CD14-positive monocyte (primary cell): Measurements from ENCODE around the gene NECAB3. TPM values are rescaled to one million over a fixed set of nuclear protein-coding genes. Genes with fewer than 3 reads are reported as not detected.

Experiments used
- DNase-seq, 3 donors: peaks; one replicate each; pipeline ENCODE4 v3.0.0-alpha.2; 2011 to 2022
- H2AFZ ChIP-seq: 2 replicates; pipeline ENCODE4 v1.6.0; 2012; ENCODE audit warnings: mild to moderate bottlenecking, low read depth, low read length, inconsistent platforms; ENCODE audit not compliant: insufficient read depth, poor library complexity, severe bottlenecking
- H3K27ac ChIP-seq, 2 donors: 1 replicate in 1 of 2; 2 replicates in 1 of 2; pipeline ENCODE4 v1.5.1; 2012 to 2013; ENCODE audit warnings: low read length in 2 of 2, control low read depth in 1 of 2, inconsistent platforms in 1 of 2, low read depth in 1 of 2, mild to moderate bottlenecking in 1 of 2
- H3K27me3 ChIP-seq, 2 donors: one replicate each; pipeline versions ENCODE4 v1.6.0 to v1.6.1; 2011 to 2013; ENCODE audit warnings: low read length in 2 of 2; ENCODE audit not compliant: control insufficient read depth in 2 of 2, insufficient read depth in 2 of 2
- H3K36me3 ChIP-seq, 2 donors: replicated peaks in 1 of 2; 1 replicate in 1 of 2; 2 replicates in 1 of 2; pipeline versions ENCODE4 v1.5.1 to v1.6.1; 2012 to 2013; ENCODE audit warnings: low read length in 2 of 2, control low read depth in 1 of 2, inconsistent platforms in 1 of 2, mild to moderate bottlenecking in 1 of 2; ENCODE audit not compliant: insufficient read depth in 2 of 2, control insufficient read depth in 1 of 2
- H3K4me1 ChIP-seq, 2 donors: 1 replicate in 1 of 2; 2 replicates in 1 of 2; pipeline versions ENCODE4 v1.5.1 to v1.6.1; 2012 to 2013; ENCODE audit warnings: low read length in 2 of 2, control low read depth in 1 of 2, inconsistent platforms in 1 of 2, mild to moderate bottlenecking in 1 of 2, moderate library complexity in 1 of 2; ENCODE audit not compliant: insufficient read depth in 2 of 2, control insufficient read depth in 1 of 2
- H3K4me2 ChIP-seq: replicated peaks from 2 replicates; pipeline ENCODE3; 2012; ENCODE audit warnings: low read length, moderate library complexity, mild to moderate bottlenecking; ENCODE audit not compliant: poor library complexity, severe bottlenecking; ENCODE audit errors: extremely low read depth
- H3K4me3 ChIP-seq, 3 experiments: fragments of 200-600 bp in 1 of 3; sonication (generic) in 1 of 3; replicated peaks in 1 of 3; 1 replicate in 2 of 3; 2 replicates in 1 of 3; pipeline ENCODE4 v1.5.1; 2011 to 2013; ENCODE audit warnings: low read length in 3 of 3, mild to moderate bottlenecking in 3 of 3, control low read depth in 2 of 3, low read depth in 2 of 3, inconsistent platforms in 1 of 3, moderate library complexity in 1 of 3
- H3K79me2 ChIP-seq: 2 replicates; pipeline ENCODE4 v1.6.0; 2012; ENCODE audit warnings: mild to moderate bottlenecking, control low read depth, inconsistent platforms, low read length, moderate library complexity; ENCODE audit not compliant: insufficient read depth
- H3K9ac ChIP-seq: 2 replicates; pipeline ENCODE4 v1.6.0; 2017; ENCODE audit warnings: low read length, mild to moderate bottlenecking; ENCODE audit not compliant: insufficient read depth, poor library complexity, severe bottlenecking
- H3K9me3 ChIP-seq, 2 donors: replicated peaks in 1 of 2; 1 replicate in 1 of 2; 2 replicates in 1 of 2; pipeline versions ENCODE4 v1.5.1 to v1.6.1; 2012 to 2013; ENCODE audit warnings: low read length in 2 of 2, control low read depth in 1 of 2; ENCODE audit not compliant: control insufficient read depth in 1 of 2, insufficient read depth in 1 of 2
- H4K20me1 ChIP-seq: 2 replicates; pipeline ENCODE4 v1.6.0; 2012; ENCODE audit warnings: mild to moderate bottlenecking, low read length, control low read depth, moderate library complexity; ENCODE audit not compliant: insufficient read depth
- H3K27ac Mint-ChIP-seq, 7 donors: one replicate each; pipeline ENCODE4 v1.8.0; 2020; ENCODE audit warnings: mild to moderate bottlenecking in 7 of 7, mixed read lengths in 7 of 7, moderate library complexity in 6 of 7, inconsistent platforms in 2 of 7
- H3K27me3 Mint-ChIP-seq, 3 donors: one replicate each; pipeline ENCODE4 v1.8.0; 2021 to 2022; ENCODE audit warnings: low read depth in 3 of 3, mild to moderate bottlenecking in 3 of 3, mixed read lengths in 3 of 3, moderate library complexity in 3 of 3, inconsistent platforms in 1 of 3
- H3K36me3 Mint-ChIP-seq, 2 donors: one replicate each; pipeline ENCODE4 v1.8.0; 2020; ENCODE audit warnings: mixed read lengths in 2 of 2, inconsistent platforms in 1 of 2, mild to moderate bottlenecking in 1 of 2
- H3K4me1 Mint-ChIP-seq: one replicate; pipeline ENCODE4 v1.8.0; 2020; ENCODE audit warnings: mild to moderate bottlenecking, mixed read lengths
- H3K4me3 Mint-ChIP-seq, 2 donors: one replicate each; pipeline ENCODE4 v1.8.0; 2020; ENCODE audit warnings: mild to moderate bottlenecking in 2 of 2, mixed read lengths in 2 of 2, moderate library complexity in 1 of 2
- H3K9me3 Mint-ChIP-seq, 7 donors: one replicate each; pipeline ENCODE4 v1.8.0; 2020 to 2022; ENCODE audit warnings: mixed read lengths in 7 of 7, mild to moderate bottlenecking in 6 of 7, moderate library complexity in 6 of 7, inconsistent platforms in 2 of 7
- WGBS: methylation state at CpG from one replicate; pipeline ENCODE4 v1.1.5; 2013; ENCODE audit warnings: missing lambda C conversion rate; ENCODE audit not compliant: insufficient coverage; 5-methylcytosine and 5-hydroxymethylcytosine counted together
- intact Hi-C, 2 donors: fragments of 100-400 bp; cut with micrococcal nuclease; formaldehyde crosslinking; loops; one replicate each; pipeline versions ENCODE4 v1.15.0 to v1.15.1; 2023
- polyA plus RNA-seq, 3 donors: library from polyadenylated mRNA; depleted of rRNA in 1 of 3; unstranded in 2 of 3; stranded (reverse) in 1 of 3; fragments of 300-500 nt in 2 of 3; fragments of >200 nt in 1 of 3; fragmentation: Illumina TruSeq in 2 of 3; gene quantifications; 1 replicate in 2 of 3; 2 replicates in 1 of 3; pipeline ENCODE4 v1.2.3, GENCODE V29; 2012 to 2021
- TF ChIP-seq, protein P1 (sequence below): fragments of 200-600 bp; IDR thresholded peaks from one replicate; pipeline ENCODE4 v1.8.0; 2022; ENCODE audit warnings: antibody characterized with exemption, mild to moderate bottlenecking

Gene NECAB3
- polyA plus RNA-seq, 3 donors, result 1.3 to 12.8 (median 1.8) TPM

DNA sequence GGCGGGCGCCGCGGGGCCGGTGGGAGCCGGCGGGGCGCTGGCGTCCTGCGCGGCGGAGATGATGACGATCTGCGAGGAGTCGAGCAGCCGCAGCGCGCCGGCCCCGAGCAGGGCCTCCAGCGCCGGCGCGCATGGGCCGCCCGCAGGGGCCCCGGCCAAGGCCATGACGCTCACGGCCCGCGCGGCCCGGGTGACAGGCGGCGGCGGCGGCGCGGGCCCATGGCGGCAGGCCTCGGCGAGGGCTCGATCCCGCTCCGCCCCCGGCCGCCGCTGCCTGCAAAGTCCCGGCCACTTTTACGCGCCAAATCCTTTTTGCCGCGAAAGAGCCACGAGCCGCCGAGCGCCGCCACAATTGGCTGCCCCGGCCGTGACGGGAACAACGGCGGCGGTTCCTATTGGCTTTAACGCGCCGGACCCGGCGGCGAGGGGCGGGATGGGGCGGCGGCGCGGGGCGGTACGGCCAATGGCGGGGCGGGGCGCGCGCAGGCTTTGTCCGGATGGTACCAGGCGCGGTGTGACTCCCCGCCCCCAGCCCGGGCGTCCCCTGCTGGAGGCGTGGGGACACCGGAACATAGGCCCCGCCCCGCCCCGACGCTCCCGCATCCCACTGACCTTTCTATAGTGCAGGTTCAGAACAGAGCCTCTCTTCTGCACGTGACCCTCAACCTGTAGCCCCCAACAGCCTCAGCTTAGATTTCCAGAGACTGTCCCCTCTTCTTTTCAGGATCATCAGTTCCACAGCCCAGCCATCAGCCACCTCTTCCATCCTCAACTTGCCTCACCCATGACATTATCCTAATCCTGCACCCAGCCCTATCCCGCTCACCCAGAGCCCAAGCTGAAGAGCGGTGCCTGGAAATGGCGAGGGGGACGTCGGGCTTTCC lies 12.1 kb upstream of the NECAB3 start, which contains the start of gene E2F1:
E2F1 (minus strand) TSS at position 286 of the 884 bp plus-strand sequence; CDS start at position 165, 121 bp downstream.
- Histone ChIP-seq H4K20me1 (no peaks in the 10 kb centered on the region), H3K4me2 (peak within 1 kb of the TSS; percentile 75), H3K79me2 (peaks cover 39% of the 10 kb centered on the region), H3K36me3 (no peaks in the 10 kb centered on the region), H3K9me3 (no peaks in the 10 kb centered on the region), H3K27ac (peak within 1 kb of the TSS in 1 of 2 donors; percentile 52), H3K4me1 (peaks cover 30 to 50% of the 10 kb centered on the region in 2 donors), H2AFZ (peak within 1 kb of the TSS; percentile 77), H3K9ac (no peak within 1 kb of the TSS), H3K27me3 (no peaks in the 10 kb centered on the region), H3K4me3 (peak within 1 kb of the TSS; percentile 10 to 72 (median 32))
- Mint-ChIP-seq H3K4me1 (peaks cover 51% of the 10 kb centered on the region), H3K9me3 (no peaks in the 10 kb centered on the region), H3K36me3 (peaks cover 0 to 2% of the 10 kb centered on the region in 2 donors), H3K27ac (peak within 1 kb of the TSS; percentile 73 to 92 (median 86)), H3K4me3 (peak within 1 kb of the TSS; percentile 79 to 94), H3K27me3 (peaks cover 0 to 2% (median 0%) of the 10 kb centered on the region in 3 donors)
- 2% methylated on average over 101 of the region's 101 CpGs for WGBS
- TF ChIP-seq, protein P1, sequence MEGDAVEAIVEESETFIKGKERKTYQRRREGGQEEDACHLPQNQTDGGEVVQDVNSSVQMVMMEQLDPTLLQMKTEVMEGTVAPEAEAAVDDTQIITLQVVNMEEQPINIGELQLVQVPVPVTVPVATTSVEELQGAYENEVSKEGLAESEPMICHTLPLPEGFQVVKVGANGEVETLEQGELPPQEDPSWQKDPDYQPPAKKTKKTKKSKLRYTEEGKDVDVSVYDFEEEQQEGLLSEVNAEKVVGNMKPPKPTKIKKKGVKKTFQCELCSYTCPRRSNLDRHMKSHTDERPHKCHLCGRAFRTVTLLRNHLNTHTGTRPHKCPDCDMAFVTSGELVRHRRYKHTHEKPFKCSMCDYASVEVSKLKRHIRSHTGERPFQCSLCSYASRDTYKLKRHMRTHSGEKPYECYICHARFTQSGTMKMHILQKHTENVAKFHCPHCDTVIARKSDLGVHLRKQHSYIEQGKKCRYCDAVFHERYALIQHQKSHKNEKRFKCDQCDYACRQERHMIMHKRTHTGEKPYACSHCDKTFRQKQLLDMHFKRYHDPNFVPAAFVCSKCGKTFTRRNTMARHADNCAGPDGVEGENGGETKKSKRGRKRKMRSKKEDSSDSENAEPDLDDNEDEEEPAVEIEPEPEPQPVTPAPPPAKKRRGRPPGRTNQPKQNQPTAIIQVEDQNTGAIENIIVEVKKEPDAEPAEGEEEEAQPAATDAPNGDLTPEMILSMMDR, result peak; percentile 26
- intact Hi-C loops, result loop anchor here (1.0 to 10.0 kb wide), 3 partner anchors 19 to 48 kb away; partner anchors contain the start of genes PXMP4 (in 1 of the 2) and ZNF341 (in 1 of the 2)
- peak; percentile 86 to 93 (median 89) for DNase-seq

DNA sequence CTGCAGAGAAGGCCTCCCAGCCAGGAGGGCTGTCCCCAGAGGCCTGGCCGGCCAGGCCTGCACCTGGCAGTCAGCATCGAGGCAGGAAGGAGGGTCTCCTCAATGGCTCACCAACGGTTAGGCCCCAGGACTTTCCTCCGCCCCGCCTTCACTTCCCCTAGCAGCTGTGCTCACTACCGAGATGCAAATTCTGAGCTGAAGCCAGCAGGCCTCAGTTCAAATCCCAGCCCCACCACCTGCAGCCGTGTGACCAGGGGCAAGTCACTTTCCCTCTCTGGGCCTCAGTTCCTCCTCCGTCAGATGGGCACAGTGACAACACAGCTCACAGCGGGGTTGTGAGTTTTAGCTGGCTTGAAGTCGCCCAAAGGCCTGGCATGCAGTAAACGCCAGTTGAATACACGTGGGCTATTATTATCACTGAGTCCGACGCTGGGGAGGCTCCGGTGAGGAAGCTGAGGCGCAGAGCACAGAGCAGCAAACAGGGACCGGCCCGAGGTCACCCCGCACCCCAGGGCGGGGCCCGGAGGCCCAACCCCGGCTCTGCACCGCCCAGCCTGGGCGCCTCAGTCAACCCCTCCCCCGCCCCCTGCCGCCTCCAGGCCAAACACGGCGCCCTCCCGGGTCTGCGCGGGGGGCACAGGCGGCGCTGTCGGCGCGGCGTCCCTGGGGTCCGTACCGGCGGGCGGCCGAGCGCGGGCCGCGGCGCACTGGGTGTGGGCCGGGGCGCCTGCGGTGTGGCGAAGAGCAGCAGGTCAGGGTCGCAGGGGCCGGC lies 11.3 kb upstream of the NECAB3 start:
- intact Hi-C loops, result loop anchor here (1.0 to 10.0 kb wide), 3 partner anchors 18 to 49 kb away; partner anchors contain the start of genes PXMP4 (in 1 of the 2) and ZNF341 (in 1 of the 2)
- Mint-ChIP-seq H3K4me3 (peak overlapping the region; percentile 68 to 79), H3K27me3 (peaks cover 0 to 2% (median 0%) of the 10 kb centered on the region in 3 donors), H3K36me3 (peaks cover 0 to 2% of the 10 kb centered on the region in 2 donors), H3K9me3 (no peaks in the 10 kb centered on the region), H3K27ac (peak overlapping the region in 6 of 7 donors; percentile 38 to 80 (median 50)), H3K4me1 (peaks cover 51% of the 10 kb centered on the region)
- WGBS, result under 1% methylated on average over 52 of the region's 53 CpGs
- Histone ChIP-seq H3K27me3 (no peaks in the 10 kb centered on the region), H3K4me1 (peaks cover 30 to 46% of the 10 kb centered on the region in 2 donors), H3K79me2 (peaks cover 47% of the 10 kb centered on the region), H3K9me3 (no peaks in the 10 kb centered on the region), H3K27ac (peak overlapping the region in 1 of 2 donors; percentile 43), H4K20me1 (no peaks in the 10 kb centered on the region), H3K4me2 (peak overlapping the region; percentile 75), H2AFZ (peak overlapping the region; percentile 72), H3K36me3 (no peaks in the 10 kb centered on the region), H3K9ac (no peak overlapping the region), H3K4me3 (peak overlapping the region in 1 of 3 experiments; percentile 72)
- peak in 2 of 3 donors; percentile 7 to 31 for DNase-seq
- TF ChIP-seq, protein P1, result no peak
